ENCODE measurements around the gene PAPOLB.

The PAPOLB gene

DNA sequence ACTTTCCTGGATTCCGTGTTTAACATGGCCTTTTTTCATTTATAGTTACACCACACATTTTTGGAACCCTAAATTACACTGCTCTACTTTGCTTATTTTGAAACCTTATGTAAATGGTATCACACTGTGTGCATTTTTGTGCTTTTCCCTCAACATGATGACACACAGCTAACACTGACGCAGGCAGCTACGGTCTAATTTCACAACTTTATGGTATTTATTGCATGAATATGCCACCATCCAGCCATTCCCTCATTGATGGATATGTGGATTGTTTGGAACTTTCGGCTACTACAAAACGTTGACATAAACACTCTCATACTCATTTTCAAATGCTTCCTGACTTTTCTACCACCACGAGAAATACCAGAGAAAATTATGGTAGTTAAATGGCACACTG lies 6.9 kb downstream of the PAPOLB start:
- ChIA-PET POLR2A (no interaction called here), CTCF (interaction anchor here (0.9 kb wide), 1 partner anchor 13 kb away, joined by 4 read pairs; no protein-coding TSS in a partner anchor)
- DNase-seq (ENCODE audit: extremely low spot score) = no peak
- TF ChIP-seq, protein P1, sequence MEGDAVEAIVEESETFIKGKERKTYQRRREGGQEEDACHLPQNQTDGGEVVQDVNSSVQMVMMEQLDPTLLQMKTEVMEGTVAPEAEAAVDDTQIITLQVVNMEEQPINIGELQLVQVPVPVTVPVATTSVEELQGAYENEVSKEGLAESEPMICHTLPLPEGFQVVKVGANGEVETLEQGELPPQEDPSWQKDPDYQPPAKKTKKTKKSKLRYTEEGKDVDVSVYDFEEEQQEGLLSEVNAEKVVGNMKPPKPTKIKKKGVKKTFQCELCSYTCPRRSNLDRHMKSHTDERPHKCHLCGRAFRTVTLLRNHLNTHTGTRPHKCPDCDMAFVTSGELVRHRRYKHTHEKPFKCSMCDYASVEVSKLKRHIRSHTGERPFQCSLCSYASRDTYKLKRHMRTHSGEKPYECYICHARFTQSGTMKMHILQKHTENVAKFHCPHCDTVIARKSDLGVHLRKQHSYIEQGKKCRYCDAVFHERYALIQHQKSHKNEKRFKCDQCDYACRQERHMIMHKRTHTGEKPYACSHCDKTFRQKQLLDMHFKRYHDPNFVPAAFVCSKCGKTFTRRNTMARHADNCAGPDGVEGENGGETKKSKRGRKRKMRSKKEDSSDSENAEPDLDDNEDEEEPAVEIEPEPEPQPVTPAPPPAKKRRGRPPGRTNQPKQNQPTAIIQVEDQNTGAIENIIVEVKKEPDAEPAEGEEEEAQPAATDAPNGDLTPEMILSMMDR (IDR thresholded peaks at IDR 0.05; ENCODE audit: control extremely low read depth, extremely low read depth, low read depth, missing control alignments) = no peak

DNA sequence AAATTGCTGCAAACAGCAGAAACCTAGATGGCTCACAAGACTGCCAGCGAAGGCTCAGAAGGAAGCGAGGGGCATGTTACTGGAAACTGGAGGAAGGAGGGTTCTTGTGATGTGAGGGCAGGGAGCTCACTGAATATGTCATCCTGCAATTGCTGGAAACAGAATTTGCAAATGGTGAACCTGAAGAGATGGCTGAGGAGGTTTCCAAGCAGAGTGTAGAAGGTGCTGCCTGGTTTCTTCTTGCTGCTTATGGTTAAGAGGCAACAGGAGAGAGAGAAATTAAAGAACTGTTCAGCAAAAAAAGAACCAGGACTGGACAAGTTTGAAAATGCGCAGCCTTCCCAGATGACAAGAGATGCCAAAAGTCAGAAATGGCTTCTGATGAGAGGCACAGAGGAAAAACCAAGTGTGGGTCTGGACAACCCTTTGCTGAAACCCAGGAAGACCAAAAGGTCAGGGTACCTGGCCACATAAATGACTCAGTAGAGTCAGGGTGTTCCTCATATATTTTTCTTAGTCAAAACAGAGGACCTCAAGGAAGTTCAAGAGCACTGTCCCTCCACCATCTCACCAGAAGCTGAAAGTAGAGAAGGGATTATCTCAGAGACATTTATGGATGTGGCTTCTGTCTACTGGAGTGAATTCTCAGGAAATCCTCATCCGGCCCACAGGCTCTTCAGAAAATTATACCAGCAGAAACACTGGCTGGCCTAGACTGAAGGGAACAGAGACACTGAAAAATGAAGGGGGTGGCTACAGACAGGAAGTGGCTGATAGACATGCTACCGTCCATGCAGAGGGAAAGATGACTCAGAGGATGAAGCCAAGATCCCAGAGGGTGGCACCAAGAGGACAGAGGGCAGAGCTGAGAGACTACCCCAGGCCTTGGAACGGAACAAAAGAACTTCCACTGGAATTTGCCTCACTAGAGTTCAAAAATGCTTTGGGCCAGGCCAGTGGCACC lies 10.1 kb downstream of the PAPOLB start:
- TF ChIP-seq, protein P1 (IDR thresholded peaks at IDR 0.05; ENCODE audit: control extremely low read depth, extremely low read depth, low read depth, missing control alignments) = no peak
- ChIA-PET POLR2A (no interaction called here), CTCF (interaction anchor here (1.9 kb wide), 1 partner anchor 12 kb away, joined by 9 read pairs; no protein-coding TSS in a partner anchor)
- no peak for DNase-seq (ENCODE audit: extremely low spot score)

- ChIA-PET POLR2A (no interaction called here), CTCF (interaction anchor here (1.4 to 3.4 kb wide), 4 partner anchors 13 to 237 kb away, joined by 4 to 15 read pairs (median 8); no protein-coding TSS in a partner anchor)
- TF ChIP-seq, protein P1 (IDR thresholded peaks at IDR 0.05; ENCODE audit: control extremely low read depth, extremely low read depth, low read depth, missing control alignments) = no peak
- no peak for DNase-seq (ENCODE audit: extremely low spot score)
Measured at GRCh38 chr7:4850262-4850795, 11.5 kb downstream of the PAPOLB start.

DNA sequence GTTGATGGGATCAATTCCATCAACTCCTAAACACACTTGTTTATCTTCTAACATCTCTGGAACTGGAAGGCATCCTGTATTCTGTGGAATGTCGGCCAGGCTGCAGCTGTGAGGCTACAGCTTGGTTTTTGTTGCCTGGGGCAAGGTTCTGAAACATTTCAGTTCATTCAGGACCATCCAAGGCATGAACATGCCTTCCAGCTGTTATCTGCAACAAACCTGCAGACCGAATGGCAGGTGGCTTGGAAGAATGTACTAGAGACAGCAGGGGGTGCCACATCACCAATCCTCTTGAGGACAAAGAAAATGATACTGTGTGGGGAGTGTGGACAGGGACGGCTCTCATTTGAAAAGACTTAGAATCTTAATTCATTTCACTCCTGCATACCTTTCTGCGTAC lies 12.4 kb downstream of the PAPOLB start:
- no peak for DNase-seq (ENCODE audit: extremely low spot score)
- CTCF ChIA-PET = interaction anchor here (1.4 to 3.4 kb wide), 4 partner anchors 14 to 238 kb away, joined by 4 to 15 read pairs (median 8); no protein-coding TSS in a partner anchor
- TF ChIP-seq, protein P1 (IDR thresholded peaks at IDR 0.05; ENCODE audit: control extremely low read depth, extremely low read depth, low read depth, missing control alignments) = peak; percentile 29
- POLR2A ChIA-PET = no interaction called here

GRCh38 chr7:4845740-4846142 lies 16.1 kb downstream of the PAPOLB start:
- no peak for DNase-seq (ENCODE audit: extremely low spot score)
- TF ChIP-seq, protein P1 (IDR thresholded peaks at IDR 0.05; ENCODE audit: control extremely low read depth, extremely low read depth, low read depth, missing control alignments) = no peak
- CTCF ChIA-PET = no interaction called here
- POLR2A ChIA-PET = no interaction called here

DNA sequence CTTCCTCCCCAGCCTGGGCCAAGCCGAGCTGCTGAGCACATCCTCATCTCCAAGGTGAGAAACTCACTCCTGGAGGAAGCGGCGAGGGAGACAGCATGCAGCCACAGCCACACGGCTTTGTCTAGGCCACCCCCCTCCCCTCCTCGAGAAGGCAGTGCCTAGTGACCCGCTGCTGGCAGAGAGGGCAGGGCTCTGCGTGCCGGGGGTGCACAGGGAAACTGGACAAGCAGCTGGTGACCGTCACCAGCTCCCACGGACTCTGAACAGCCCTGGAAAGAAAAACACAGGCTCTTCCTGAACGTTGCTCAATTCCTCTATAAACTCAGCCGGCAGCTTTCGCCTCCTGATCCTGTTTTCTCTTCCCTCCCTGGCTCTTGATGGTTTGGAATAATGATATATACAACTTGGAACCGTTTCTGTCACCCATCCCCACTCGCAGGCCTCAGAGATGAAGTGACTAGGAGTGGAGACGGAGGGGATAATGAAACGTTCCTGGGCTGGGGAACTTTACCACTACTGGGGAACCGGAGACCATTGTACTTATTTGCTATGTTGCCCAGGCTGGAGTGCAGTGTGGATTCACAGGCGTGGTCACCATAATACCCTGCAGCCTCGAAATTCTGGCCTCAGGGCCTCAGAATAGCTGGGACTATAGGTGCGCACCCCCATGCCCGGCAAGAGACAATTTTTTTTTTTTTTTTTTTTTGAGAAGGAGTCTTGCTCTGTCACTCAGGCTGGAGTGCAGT lies 19.3 kb downstream of the PAPOLB start:
- ChIA-PET CTCF (interaction anchor here (0.9 to 1.0 kb wide), 3 partner anchors 11 to 243 kb away, joined by 3 read pairs; no protein-coding TSS in a partner anchor), POLR2A (no interaction called here)
- no peak for DNase-seq (ENCODE audit: extremely low spot score)
- TF ChIP-seq, protein P1 (IDR thresholded peaks at IDR 0.05; ENCODE audit: control extremely low read depth, extremely low read depth, low read depth, missing control alignments) = no peak
